Breast epithelium (tissue), 4 donors: Measurements from ENCODE around the gene NEGR1. TPM values are rescaled to one million over a fixed set of nuclear protein-coding genes. Genes with fewer than 3 reads are reported as not detected.

Experiments used
- DNase-seq, 2 donors: peaks; one replicate each; pipeline ENCODE4 v3.0.0-alpha.2; 2019; ENCODE audit warnings: low spot score in 2 of 2
- H3K27ac ChIP-seq, 2 donors: fragments of 200-600 bp; sonication (generic) in 1 of 2; one replicate each; pipeline ENCODE4 v1.5.1; 2016 to 2019; ENCODE audit warnings: mild to moderate bottlenecking in 1 of 2
- H3K27me3 ChIP-seq, 2 donors: fragments of 200-600 bp; sonication (generic) in 1 of 2; one replicate each; pipeline versions ENCODE4 v1.5.1 to v1.6.0; 2017 to 2019; ENCODE audit warnings: control low read depth in 1 of 2, mild to moderate bottlenecking in 1 of 2
- H3K36me3 ChIP-seq: fragments of 200-600 bp; one replicate; pipeline ENCODE4 v1.5.1; 2019
- H3K4me1 ChIP-seq, 2 donors: fragments of 200-600 bp; sonication (generic); one replicate each; pipeline ENCODE4 v1.5.1; 2016 to 2019; ENCODE audit warnings: control low read depth in 1 of 2
- H3K4me3 ChIP-seq, 3 donors: fragments of 200-600 bp; sonication (generic); 1 replicate in 2 of 3; 2 replicates in 1 of 3; pipeline ENCODE4 v1.5.1; 2016 to 2019; ENCODE audit warnings: mild to moderate bottlenecking in 3 of 3, moderate library complexity in 2 of 3
- H3K9me3 ChIP-seq, 2 donors: fragments of 200-600 bp; sonication (generic) in 1 of 2; one replicate each; pipeline ENCODE4 v1.5.1; 2016 to 2019; ENCODE audit warnings: control low read depth in 1 of 2
- CTCF ChIP-seq, 3 donors: fragments of 450-650 bp; IDR thresholded peaks; one replicate each; pipeline ENCODE4 v1.5.1; 2016 to 2017; ENCODE audit warnings: antibody characterized with exemption in 3 of 3, mild to moderate bottlenecking in 3 of 3, moderate library complexity in 3 of 3
- POLR2A ChIP-seq: fragments of 450-650 bp; IDR thresholded peaks from one replicate; pipeline ENCODE4 v1.6.1; 2016; ENCODE audit warnings: antibody characterized with exemption, mild to moderate bottlenecking, moderate library complexity
- POLR2AphosphoS5 ChIP-seq, 3 donors: sonication (generic); formaldehyde crosslinking; IDR thresholded peaks; one replicate each; pipeline ENCODE4 v1.6.1; 2017; ENCODE audit warnings: antibody characterized with exemption in 3 of 3
- intact Hi-C: fragments of 100-400 bp; cut with DNase I; formaldehyde crosslinking; loops from one replicate; pipeline ENCODE4 v1.15.1; 2023; ENCODE audit warnings: low total_unique reads
- total RNA-seq, 3 donors: library from RNA; depleted of rRNA; stranded (reverse); fragments of >200 nt; gene quantifications; one replicate each; pipeline ENCODE4 v1.1.0, GENCODE V29; 2016

The NEGR1 gene
- total RNA-seq, 3 donors from 2014 or later = 5.6 to 33.3 (median 7.9) TPM

GRCh38 chr1:71364236-71364635 lies 918.1 kb downstream of the NEGR1 start:
- intact Hi-C loops = no loop called here
- Histone ChIP-seq H3K27ac (no peak overlapping the region), H3K9me3 (no peaks in the 10 kb centered on the region), H3K27me3 (no peaks in the 10 kb centered on the region), H3K4me3 (no peak overlapping the region), H3K4me1 (no peaks in the 10 kb centered on the region), H3K36me3 (no peaks in the 10 kb centered on the region)
- no peak for DNase-seq
- no peak for TF ChIP-seq POLR2AphosphoS5 (IDR thresholded peaks at IDR 0.05)
- TF ChIP-seq POLR2A = no peak

DNA sequence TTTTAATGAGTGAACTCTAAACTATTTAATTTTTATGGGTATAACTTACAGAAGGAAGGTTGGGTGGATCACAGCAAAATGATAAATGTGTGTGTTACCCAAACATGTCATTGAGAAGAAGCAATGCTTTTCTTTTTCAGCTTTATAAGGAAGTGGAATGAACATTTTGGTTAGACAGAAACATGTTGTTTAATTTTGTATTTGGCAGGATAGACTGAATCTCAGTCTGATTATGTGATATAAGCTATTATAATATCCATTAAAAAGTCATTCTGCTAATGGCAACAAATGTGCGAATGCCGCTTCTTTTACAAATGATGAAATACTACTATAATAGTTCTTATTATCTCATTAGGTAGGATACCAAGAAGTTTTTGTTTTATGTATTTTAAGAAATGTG lies 919.6 kb downstream of the NEGR1 start:
- H3K4me3 ChIP-seq = no peak overlapping the region
- DNase-seq = no peak
- H3K36me3 ChIP-seq = no peaks in the 10 kb centered on the region
- TF ChIP-seq POLR2AphosphoS5 (IDR thresholded peaks at IDR 0.05) = no peak
- TF ChIP-seq POLR2A = no peak
- TF ChIP-seq CTCF (IDR thresholded peaks at IDR 0.05) = no peak
- no peaks in the 10 kb centered on the region for H3K27me3 ChIP-seq
- no peaks in the 10 kb centered on the region for H3K9me3 ChIP-seq
- intact Hi-C loops = no loop called here
- H3K4me1 ChIP-seq = no peaks in the 10 kb centered on the region
- H3K27ac ChIP-seq = no peak overlapping the region

DNA sequence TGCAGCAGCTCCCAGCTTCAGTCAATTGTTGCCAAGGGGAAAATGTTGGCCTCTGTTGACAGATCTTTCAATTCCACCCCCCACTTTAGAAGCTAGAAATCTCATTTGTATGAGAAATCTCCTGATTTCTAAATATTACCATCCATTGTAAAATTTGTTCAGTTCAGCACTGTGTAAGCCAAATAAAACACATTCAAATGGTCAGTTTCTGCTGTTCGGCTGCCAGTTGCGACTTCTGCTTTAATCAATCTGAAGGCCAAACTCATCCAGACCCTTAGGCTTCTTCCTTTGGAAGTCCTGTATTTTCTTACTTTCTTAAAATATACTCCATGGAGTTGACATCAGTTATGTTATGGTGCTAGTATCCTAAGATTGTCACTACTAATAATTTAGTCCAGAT lies 920.3 kb downstream of the NEGR1 start:
- intact Hi-C loops = no loop called here
- no peak overlapping the region for H3K4me3 ChIP-seq

DNA sequence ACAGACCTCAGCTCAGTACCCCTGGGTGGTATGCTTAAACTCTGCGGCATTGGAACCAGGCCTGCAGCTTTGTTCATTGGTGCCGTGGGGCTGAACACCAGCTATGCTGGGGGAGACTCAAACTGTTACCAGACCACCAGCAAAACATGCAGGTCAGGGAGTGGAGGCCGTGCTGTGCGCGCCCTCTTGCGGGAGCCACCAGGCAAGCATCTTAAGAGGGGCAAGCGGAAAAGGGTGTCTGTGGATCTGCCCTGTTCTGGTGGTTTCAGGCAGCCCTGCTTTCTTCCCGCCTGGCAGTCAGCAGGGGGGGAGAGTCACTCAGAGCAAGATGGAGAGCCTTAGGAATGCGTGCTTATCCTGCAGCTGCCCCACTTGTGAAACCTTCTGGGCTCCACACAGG lies 924.6 kb downstream of the NEGR1 start:
- no peak overlapping the region for H3K27ac ChIP-seq
- intact Hi-C loops = no loop called here
- no peaks in the 10 kb centered on the region for H3K9me3 ChIP-seq
- H3K4me3 ChIP-seq = no peak overlapping the region
- DNase-seq = no peak
- no peaks in the 10 kb centered on the region for H3K27me3 ChIP-seq
- no peaks in the 10 kb centered on the region for H3K4me1 ChIP-seq
- no peak for TF ChIP-seq POLR2AphosphoS5 (IDR thresholded peaks at IDR 0.05)
- no peaks in the 10 kb centered on the region for H3K36me3 ChIP-seq

More for the DNA sequence above, 920.3 kb downstream of the NEGR1 start:
- no peaks in the 10 kb centered on the region for H3K9me3 ChIP-seq
- no peak overlapping the region for H3K27ac ChIP-seq
- DNase-seq = no peak
- no peaks in the 10 kb centered on the region for H3K27me3 ChIP-seq
- no peak for TF ChIP-seq CTCF (IDR thresholded peaks at IDR 0.05)
- no peak for TF ChIP-seq POLR2A
- no peak for TF ChIP-seq POLR2AphosphoS5 (IDR thresholded peaks at IDR 0.05)
- no peaks in the 10 kb centered on the region for H3K4me1 ChIP-seq
- H3K36me3 ChIP-seq = no peaks in the 10 kb centered on the region

- Histone ChIP-seq H3K4me3 (no peak overlapping the region), H3K27me3 (no peaks in the 10 kb centered on the region), H3K36me3 (no peaks in the 10 kb centered on the region), H3K9me3 (no peaks in the 10 kb centered on the region), H3K27ac (no peak overlapping the region), H3K4me1 (no peaks in the 10 kb centered on the region)
- intact Hi-C loops = no loop called here
- TF ChIP-seq CTCF (IDR thresholded peaks at IDR 0.05) = no peak
- TF ChIP-seq POLR2A = no peak
- no peak for TF ChIP-seq POLR2AphosphoS5 (IDR thresholded peaks at IDR 0.05)
- no peak for DNase-seq
Observed at GRCh38 chr1:71351438-71351837, 930.9 kb downstream of the NEGR1 start.

- Histone ChIP-seq H3K4me1 (no peaks in the 10 kb centered on the region), H3K36me3 (no peaks in the 10 kb centered on the region), H3K27ac (no peak overlapping the region), H3K9me3 (no peaks in the 10 kb centered on the region), H3K27me3 (no peaks in the 10 kb centered on the region), H3K4me3 (no peak overlapping the region)
- DNase-seq = no peak
- intact Hi-C loops = no loop called here
- TF ChIP-seq CTCF (IDR thresholded peaks at IDR 0.05) = no peak
- no peak for TF ChIP-seq POLR2A
- TF ChIP-seq POLR2AphosphoS5 (IDR thresholded peaks at IDR 0.05) = no peak
Observed at GRCh38 chr1:71350805-71351204, 931.5 kb downstream of the NEGR1 start.
